CD14-positive monocyte (primary cell): ENCODE data around the gene PSAPL1. TPM values are rescaled to one million over a fixed set of nuclear protein-coding genes. Genes with fewer than 3 reads are reported as not detected.

Experiments
- DNase-seq, 3 donors: peaks; one replicate each; pipeline ENCODE4 v3.0.0-alpha.2; 2011 to 2022
- H2AFZ ChIP-seq: 2 replicates; pipeline ENCODE4 v1.6.0; 2012; ENCODE audit warnings: mild to moderate bottlenecking, low read depth, low read length, inconsistent platforms; ENCODE audit not compliant: insufficient read depth, poor library complexity, severe bottlenecking
- H3K27ac ChIP-seq, 2 donors: 1 replicate in 1 of 2; 2 replicates in 1 of 2; pipeline ENCODE4 v1.5.1; 2012 to 2013; ENCODE audit warnings: low read length in 2 of 2, control low read depth in 1 of 2, inconsistent platforms in 1 of 2, low read depth in 1 of 2, mild to moderate bottlenecking in 1 of 2
- H3K27me3 ChIP-seq, 2 donors: one replicate each; pipeline versions ENCODE4 v1.6.0 to v1.6.1; 2011 to 2013; ENCODE audit warnings: low read length in 2 of 2; ENCODE audit not compliant: control insufficient read depth in 2 of 2, insufficient read depth in 2 of 2
- H3K36me3 ChIP-seq, 2 donors: replicated peaks in 1 of 2; 1 replicate in 1 of 2; 2 replicates in 1 of 2; pipeline versions ENCODE4 v1.5.1 to v1.6.1; 2012 to 2013; ENCODE audit warnings: low read length in 2 of 2, control low read depth in 1 of 2, inconsistent platforms in 1 of 2, mild to moderate bottlenecking in 1 of 2; ENCODE audit not compliant: insufficient read depth in 2 of 2, control insufficient read depth in 1 of 2
- H3K4me1 ChIP-seq, 2 donors: 1 replicate in 1 of 2; 2 replicates in 1 of 2; pipeline versions ENCODE4 v1.5.1 to v1.6.1; 2012 to 2013; ENCODE audit warnings: low read length in 2 of 2, control low read depth in 1 of 2, inconsistent platforms in 1 of 2, mild to moderate bottlenecking in 1 of 2, moderate library complexity in 1 of 2; ENCODE audit not compliant: insufficient read depth in 2 of 2, control insufficient read depth in 1 of 2
- H3K4me2 ChIP-seq: replicated peaks from 2 replicates; pipeline ENCODE3; 2012; ENCODE audit warnings: low read length, moderate library complexity, mild to moderate bottlenecking; ENCODE audit not compliant: poor library complexity, severe bottlenecking; ENCODE audit errors: extremely low read depth
- H3K4me3 ChIP-seq, 3 experiments: fragments of 200-600 bp in 1 of 3; sonication (generic) in 1 of 3; replicated peaks in 1 of 3; 1 replicate in 2 of 3; 2 replicates in 1 of 3; pipeline ENCODE4 v1.5.1; 2011 to 2013; ENCODE audit warnings: low read length in 3 of 3, mild to moderate bottlenecking in 3 of 3, control low read depth in 2 of 3, low read depth in 2 of 3, inconsistent platforms in 1 of 3, moderate library complexity in 1 of 3
- H3K79me2 ChIP-seq: 2 replicates; pipeline ENCODE4 v1.6.0; 2012; ENCODE audit warnings: mild to moderate bottlenecking, control low read depth, inconsistent platforms, low read length, moderate library complexity; ENCODE audit not compliant: insufficient read depth
- H3K9ac ChIP-seq: 2 replicates; pipeline ENCODE4 v1.6.0; 2017; ENCODE audit warnings: low read length, mild to moderate bottlenecking; ENCODE audit not compliant: insufficient read depth, poor library complexity, severe bottlenecking
- H3K9me3 ChIP-seq, 2 donors: replicated peaks in 1 of 2; 1 replicate in 1 of 2; 2 replicates in 1 of 2; pipeline versions ENCODE4 v1.5.1 to v1.6.1; 2012 to 2013; ENCODE audit warnings: low read length in 2 of 2, control low read depth in 1 of 2; ENCODE audit not compliant: control insufficient read depth in 1 of 2, insufficient read depth in 1 of 2
- H4K20me1 ChIP-seq: 2 replicates; pipeline ENCODE4 v1.6.0; 2012; ENCODE audit warnings: mild to moderate bottlenecking, low read length, control low read depth, moderate library complexity; ENCODE audit not compliant: insufficient read depth
- H3K27ac Mint-ChIP-seq, 7 donors: one replicate each; pipeline ENCODE4 v1.8.0; 2020; ENCODE audit warnings: mild to moderate bottlenecking in 7 of 7, mixed read lengths in 7 of 7, moderate library complexity in 6 of 7, inconsistent platforms in 2 of 7
- H3K27me3 Mint-ChIP-seq, 3 donors: one replicate each; pipeline ENCODE4 v1.8.0; 2021 to 2022; ENCODE audit warnings: low read depth in 3 of 3, mild to moderate bottlenecking in 3 of 3, mixed read lengths in 3 of 3, moderate library complexity in 3 of 3, inconsistent platforms in 1 of 3
- H3K36me3 Mint-ChIP-seq, 2 donors: one replicate each; pipeline ENCODE4 v1.8.0; 2020; ENCODE audit warnings: mixed read lengths in 2 of 2, inconsistent platforms in 1 of 2, mild to moderate bottlenecking in 1 of 2
- H3K4me1 Mint-ChIP-seq: one replicate; pipeline ENCODE4 v1.8.0; 2020; ENCODE audit warnings: mild to moderate bottlenecking, mixed read lengths
- H3K4me3 Mint-ChIP-seq, 2 donors: one replicate each; pipeline ENCODE4 v1.8.0; 2020; ENCODE audit warnings: mild to moderate bottlenecking in 2 of 2, mixed read lengths in 2 of 2, moderate library complexity in 1 of 2
- H3K9me3 Mint-ChIP-seq, 7 donors: one replicate each; pipeline ENCODE4 v1.8.0; 2020 to 2022; ENCODE audit warnings: mixed read lengths in 7 of 7, mild to moderate bottlenecking in 6 of 7, moderate library complexity in 6 of 7, inconsistent platforms in 2 of 7
- WGBS: methylation state at CpG from one replicate; pipeline ENCODE4 v1.1.5; 2013; ENCODE audit warnings: missing lambda C conversion rate; ENCODE audit not compliant: insufficient coverage; 5-methylcytosine and 5-hydroxymethylcytosine counted together
- intact Hi-C, 2 donors: fragments of 100-400 bp; cut with micrococcal nuclease; formaldehyde crosslinking; loops; one replicate each; pipeline versions ENCODE4 v1.15.0 to v1.15.1; 2023
- polyA plus RNA-seq, 3 donors: library from polyadenylated mRNA; depleted of rRNA in 1 of 3; unstranded in 2 of 3; stranded (reverse) in 1 of 3; fragments of 300-500 nt in 2 of 3; fragments of >200 nt in 1 of 3; fragmentation: Illumina TruSeq in 2 of 3; gene quantifications; 1 replicate in 2 of 3; 2 replicates in 1 of 3; pipeline ENCODE4 v1.2.3, GENCODE V29; 2012 to 2021
- TF ChIP-seq, protein P1 (sequence below): fragments of 200-600 bp; IDR thresholded peaks from one replicate; pipeline ENCODE4 v1.8.0; 2022; ENCODE audit warnings: antibody characterized with exemption, mild to moderate bottlenecking

The PSAPL1 gene
- polyA plus RNA-seq, 3 donors: not detected

DNA sequence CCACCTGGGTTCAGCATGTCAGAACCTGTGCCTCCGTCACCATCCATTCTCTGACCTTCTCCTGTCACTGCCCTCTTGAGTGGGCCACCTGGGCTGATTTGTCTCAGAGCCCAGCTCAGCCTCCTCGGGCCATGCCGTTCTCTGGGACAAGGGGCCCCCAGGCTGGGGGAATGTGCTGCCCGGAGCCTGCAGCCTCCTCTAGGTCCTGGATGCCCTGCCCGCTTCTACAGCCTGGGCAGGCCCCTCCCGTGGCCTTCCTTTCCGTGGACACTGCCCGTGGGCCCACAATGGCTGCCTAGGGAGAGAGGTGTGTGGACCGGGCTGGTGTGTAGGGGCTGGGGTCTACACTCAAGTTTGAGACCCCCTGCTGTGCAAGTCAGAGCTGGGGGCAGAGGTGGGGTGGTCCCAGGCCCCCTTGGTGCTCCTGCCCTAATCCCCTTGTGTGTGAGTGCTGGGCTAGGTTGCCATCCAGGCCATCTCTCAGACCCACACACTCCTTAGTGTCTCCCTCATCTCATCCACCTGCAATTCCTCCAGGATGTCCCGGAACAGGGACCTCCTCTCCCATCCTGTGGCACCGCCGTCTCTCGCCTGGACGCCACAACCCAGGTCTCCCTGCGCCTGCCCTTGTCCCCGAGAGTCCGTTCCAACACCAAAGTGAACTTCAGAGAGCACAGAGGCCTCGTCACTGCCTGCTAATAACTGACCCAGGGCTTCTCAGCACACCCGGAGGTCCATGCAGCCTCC is 12.4 kb downstream of the PSAPL1 start:
- Histone ChIP-seq H3K9ac (no peak overlapping the region), H4K20me1 (no peaks in the 10 kb centered on the region), H3K27ac (no peak overlapping the region), H3K4me2 (no peak overlapping the region), H3K4me1 (no peaks in the 10 kb centered on the region), H3K27me3 (no peaks in the 10 kb centered on the region), H3K36me3 (no peaks in the 10 kb centered on the region), H2AFZ (no peak overlapping the region), H3K4me3 (no peak overlapping the region), H3K9me3 (peaks cover 4 to 7% of the 10 kb centered on the region in 2 donors), H3K79me2 (no peaks in the 10 kb centered on the region)
- Mint-ChIP-seq H3K4me3 (no peak overlapping the region), H3K9me3 (peaks cover 3 to 10% (median 7%) of the 10 kb centered on the region in 7 donors), H3K4me1 (no peaks in the 10 kb centered on the region), H3K36me3 (no peaks in the 10 kb centered on the region), H3K27me3 (peaks cover 2 to 3% (median 2%) of the 10 kb centered on the region in 3 donors), H3K27ac (no peak overlapping the region)
- intact Hi-C loops: no loop called here
- TF ChIP-seq, protein P1, sequence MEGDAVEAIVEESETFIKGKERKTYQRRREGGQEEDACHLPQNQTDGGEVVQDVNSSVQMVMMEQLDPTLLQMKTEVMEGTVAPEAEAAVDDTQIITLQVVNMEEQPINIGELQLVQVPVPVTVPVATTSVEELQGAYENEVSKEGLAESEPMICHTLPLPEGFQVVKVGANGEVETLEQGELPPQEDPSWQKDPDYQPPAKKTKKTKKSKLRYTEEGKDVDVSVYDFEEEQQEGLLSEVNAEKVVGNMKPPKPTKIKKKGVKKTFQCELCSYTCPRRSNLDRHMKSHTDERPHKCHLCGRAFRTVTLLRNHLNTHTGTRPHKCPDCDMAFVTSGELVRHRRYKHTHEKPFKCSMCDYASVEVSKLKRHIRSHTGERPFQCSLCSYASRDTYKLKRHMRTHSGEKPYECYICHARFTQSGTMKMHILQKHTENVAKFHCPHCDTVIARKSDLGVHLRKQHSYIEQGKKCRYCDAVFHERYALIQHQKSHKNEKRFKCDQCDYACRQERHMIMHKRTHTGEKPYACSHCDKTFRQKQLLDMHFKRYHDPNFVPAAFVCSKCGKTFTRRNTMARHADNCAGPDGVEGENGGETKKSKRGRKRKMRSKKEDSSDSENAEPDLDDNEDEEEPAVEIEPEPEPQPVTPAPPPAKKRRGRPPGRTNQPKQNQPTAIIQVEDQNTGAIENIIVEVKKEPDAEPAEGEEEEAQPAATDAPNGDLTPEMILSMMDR: no peak
- 94% methylated on average over 15 of the region's 19 CpGs for WGBS
- no peak for DNase-seq

DNA sequence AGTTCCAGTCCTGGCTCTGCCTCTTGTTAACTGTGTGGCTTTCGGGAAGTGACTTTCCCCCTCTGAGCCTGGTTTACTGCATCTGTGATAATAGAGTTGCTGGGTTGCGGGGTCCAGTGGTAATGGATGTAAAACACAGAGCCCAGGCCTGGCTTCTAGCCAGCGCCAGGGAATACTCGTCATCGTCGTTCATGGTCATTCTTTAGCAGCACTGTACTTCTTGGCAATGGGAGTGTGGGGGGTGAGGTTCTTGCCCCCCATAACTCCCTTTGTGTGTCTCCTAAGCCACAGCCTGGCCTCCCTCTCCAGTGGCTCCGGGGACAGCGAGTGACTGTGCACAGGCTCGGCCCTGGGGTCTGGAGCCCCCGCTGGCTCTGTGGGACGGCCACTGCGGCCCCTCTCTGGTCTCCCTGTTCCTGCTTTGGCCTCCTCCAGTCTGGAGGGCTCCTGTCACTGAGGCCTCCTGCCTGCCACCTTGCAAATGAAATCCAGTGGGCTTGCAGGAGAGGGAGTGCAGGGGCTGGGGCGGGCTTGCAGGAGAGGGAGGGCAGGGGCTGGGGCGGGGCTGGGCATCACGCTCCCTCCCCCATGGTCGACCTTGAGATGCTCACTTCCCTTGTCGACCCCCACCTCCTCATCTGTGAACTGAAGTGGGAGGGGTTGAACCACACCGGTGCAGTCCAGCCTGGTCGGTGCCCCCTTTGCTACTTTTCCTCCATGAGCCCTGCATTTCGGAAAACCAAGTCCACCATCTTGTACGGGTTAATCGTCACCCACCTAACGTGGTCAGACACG is 13.2 kb downstream of the PSAPL1 start:
- no peak for DNase-seq
- peaks cover 4 to 7% of the 10 kb centered on the region in 2 donors for H3K9me3 ChIP-seq
- H3K4me3 ChIP-seq: no peak overlapping the region
- H3K27me3 Mint-ChIP-seq: peaks cover 0 to 3% (median 2%) of the 10 kb centered on the region in 3 donors
- H3K9me3 Mint-ChIP-seq: peaks cover 5 to 11% (median 8%) of the 10 kb centered on the region in 7 donors
- H3K36me3 Mint-ChIP-seq: no peaks in the 10 kb centered on the region
- no peak overlapping the region for H3K27ac Mint-ChIP-seq
- no peaks in the 10 kb centered on the region for H3K4me1 ChIP-seq
- H4K20me1 ChIP-seq: no peaks in the 10 kb centered on the region
- no peak overlapping the region for H2AFZ ChIP-seq
- intact Hi-C loops: no loop called here
- H3K9ac ChIP-seq: no peak overlapping the region
- no peak overlapping the region for H3K27ac ChIP-seq
- no peaks in the 10 kb centered on the region for H3K36me3 ChIP-seq
- H3K79me2 ChIP-seq: no peaks in the 10 kb centered on the region
- no peaks in the 10 kb centered on the region for H3K27me3 ChIP-seq
- H3K4me1 Mint-ChIP-seq: no peaks in the 10 kb centered on the region
- no peak overlapping the region for H3K4me2 ChIP-seq
- TF ChIP-seq, protein P1: no peak
- WGBS: 90% methylated on average over 16 of the region's 24 CpGs
- no peak overlapping the region for H3K4me3 Mint-ChIP-seq
